ENCODE data around the gene ZBTB20. TPM values are rescaled to one million over a fixed set of nuclear protein-coding genes. Genes with fewer than 3 reads are reported as not detected.

The ZBTB20 gene
- total and polyA plus RNA-seq, 4 donors, result 0.88 to 83.2 (median 20.4) TPM

GRCh38 chr3:114464548-114464947 is 682.5 kb downstream of the ZBTB20 start:
- TF ChIP-seq GABPA (IDR thresholded peaks at IDR 0.05 in 1 of 2, conservative IDR thresholded peaks at IDR 0.05 in 1 of 2) (no peak), NR2F2 (IDR thresholded peaks at IDR 0.05) (no peak), SP1 (IDR thresholded peaks at IDR 0.05) (no peak), FOXA1 (IDR thresholded peaks at IDR 0.05) (no peak), HNF4G (IDR thresholded peaks at IDR 0.05) (no peak), YY1 (IDR thresholded peaks at IDR 0.05) (no peak), ZBTB33 (IDR thresholded peaks at IDR 0.05) (no peak), RAD21 (IDR thresholded peaks at IDR 0.05) (no peak), FOXA2 (IDR thresholded peaks at IDR 0.05) (no peak), REST (IDR thresholded peaks at IDR 0.05) (no peak), MAX (IDR thresholded peaks at IDR 0.05) (no peak), CTCF (IDR thresholded peaks at IDR 0.05; ENCODE audit: low read depth, low read length, missing input control) (no peak), JUND (IDR thresholded peaks at IDR 0.05) (no peak), EGR1 (IDR thresholded peaks at IDR 0.05; ENCODE audit: low read depth in 2 of 2) (no peak), HNF4A (conservative IDR thresholded peaks at IDR 0.05) (no peak), ATF3 (IDR thresholded peaks at IDR 0.05) (no peak), TAF1 (conservative IDR thresholded peaks at IDR 0.05) (no peak)
- DNase-seq (ENCODE audit: low spot score), result no peak
- H3K27ac ChIP-seq (ENCODE audit: low read depth in 1 of 2, low read length in 2 of 2), result no peak overlapping the region
- H3K9me3 ChIP-seq (ENCODE audit: control insufficient read depth in 4 of 4, low read length in 3 of 4), result no peaks in the 10 kb centered on the region
- no peak overlapping the region for H3K4me3 ChIP-seq (ENCODE audit: low read depth in 1 of 3, low read length in 3 of 3)
- H3K4me1 ChIP-seq (ENCODE audit: control insufficient read depth in 4 of 4, insufficient read depth in 4 of 4, low read length in 3 of 4), result peaks cover 4 to 19% (median 13%) of the 10 kb centered on the region in 4 donors
- no peak overlapping the region for H3K9ac ChIP-seq (ENCODE audit: low read depth in 1 of 2, low read length in 2 of 2)
- H3K36me3 ChIP-seq (ENCODE audit: control insufficient read depth in 4 of 4, insufficient read depth in 3 of 4, low read depth in 1 of 4, low read length in 3 of 4), result no peaks in the 10 kb centered on the region
- no peaks in the 10 kb centered on the region for H3K27me3 ChIP-seq (ENCODE audit: control insufficient read depth in 4 of 4, insufficient read depth in 4 of 4, low read length in 3 of 4)

- Histone ChIP-seq H3K4me1 (ENCODE audit: control insufficient read depth in 4 of 4, insufficient read depth in 4 of 4, low read length in 3 of 4) (peaks cover 4 to 25% (median 15%) of the 10 kb centered on the region in 4 donors), H3K36me3 (ENCODE audit: control insufficient read depth in 4 of 4, insufficient read depth in 3 of 4, low read depth in 1 of 4, low read length in 3 of 4) (no peaks in the 10 kb centered on the region), H3K27me3 (ENCODE audit: control insufficient read depth in 4 of 4, insufficient read depth in 4 of 4, low read length in 3 of 4) (no peaks in the 10 kb centered on the region), H3K9ac (ENCODE audit: low read depth in 1 of 2, low read length in 2 of 2) (no peak overlapping the region), H3K27ac (ENCODE audit: low read depth in 1 of 2, low read length in 2 of 2) (no peak overlapping the region), H3K4me3 (ENCODE audit: low read depth in 1 of 3, low read length in 3 of 3) (no peak overlapping the region), H3K9me3 (ENCODE audit: control insufficient read depth in 4 of 4, low read length in 3 of 4) (no peaks in the 10 kb centered on the region)
- TF ChIP-seq JUND (IDR thresholded peaks at IDR 0.05), result no peak
- TF ChIP-seq YY1 (IDR thresholded peaks at IDR 0.05), result no peak
- no peak for TF ChIP-seq ZBTB33 (IDR thresholded peaks at IDR 0.05)
- TF ChIP-seq GABPA (IDR thresholded peaks at IDR 0.05 in 1 of 2, conservative IDR thresholded peaks at IDR 0.05 in 1 of 2), result no peak
- no peak for TF ChIP-seq RXRA (IDR thresholded peaks at IDR 0.05)
- DNase-seq (ENCODE audit: low spot score), result no peak
- WGBS, result 97% methylated on average over 3 of the region's 3 CpGs
Measured at GRCh38 chr3:114462750-114463149, 684.3 kb downstream of the ZBTB20 start.

All from liver (tissue), 9 donors.